ENCODE measurements around the gene GPR155.

GPR155 gene, protein sequence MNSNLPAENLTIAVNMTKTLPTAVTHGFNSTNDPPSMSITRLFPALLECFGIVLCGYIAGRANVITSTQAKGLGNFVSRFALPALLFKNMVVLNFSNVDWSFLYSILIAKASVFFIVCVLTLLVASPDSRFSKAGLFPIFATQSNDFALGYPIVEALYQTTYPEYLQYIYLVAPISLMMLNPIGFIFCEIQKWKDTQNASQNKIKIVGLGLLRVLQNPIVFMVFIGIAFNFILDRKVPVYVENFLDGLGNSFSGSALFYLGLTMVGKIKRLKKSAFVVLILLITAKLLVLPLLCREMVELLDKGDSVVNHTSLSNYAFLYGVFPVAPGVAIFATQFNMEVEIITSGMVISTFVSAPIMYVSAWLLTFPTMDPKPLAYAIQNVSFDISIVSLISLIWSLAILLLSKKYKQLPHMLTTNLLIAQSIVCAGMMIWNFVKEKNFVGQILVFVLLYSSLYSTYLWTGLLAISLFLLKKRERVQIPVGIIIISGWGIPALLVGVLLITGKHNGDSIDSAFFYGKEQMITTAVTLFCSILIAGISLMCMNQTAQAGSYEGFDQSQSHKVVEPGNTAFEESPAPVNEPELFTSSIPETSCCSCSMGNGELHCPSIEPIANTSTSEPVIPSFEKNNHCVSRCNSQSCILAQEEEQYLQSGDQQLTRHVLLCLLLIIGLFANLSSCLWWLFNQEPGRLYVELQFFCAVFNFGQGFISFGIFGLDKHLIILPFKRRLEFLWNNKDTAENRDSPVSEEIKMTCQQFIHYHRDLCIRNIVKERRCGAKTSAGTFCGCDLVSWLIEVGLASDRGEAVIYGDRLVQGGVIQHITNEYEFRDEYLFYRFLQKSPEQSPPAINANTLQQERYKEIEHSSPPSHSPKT

DNA sequence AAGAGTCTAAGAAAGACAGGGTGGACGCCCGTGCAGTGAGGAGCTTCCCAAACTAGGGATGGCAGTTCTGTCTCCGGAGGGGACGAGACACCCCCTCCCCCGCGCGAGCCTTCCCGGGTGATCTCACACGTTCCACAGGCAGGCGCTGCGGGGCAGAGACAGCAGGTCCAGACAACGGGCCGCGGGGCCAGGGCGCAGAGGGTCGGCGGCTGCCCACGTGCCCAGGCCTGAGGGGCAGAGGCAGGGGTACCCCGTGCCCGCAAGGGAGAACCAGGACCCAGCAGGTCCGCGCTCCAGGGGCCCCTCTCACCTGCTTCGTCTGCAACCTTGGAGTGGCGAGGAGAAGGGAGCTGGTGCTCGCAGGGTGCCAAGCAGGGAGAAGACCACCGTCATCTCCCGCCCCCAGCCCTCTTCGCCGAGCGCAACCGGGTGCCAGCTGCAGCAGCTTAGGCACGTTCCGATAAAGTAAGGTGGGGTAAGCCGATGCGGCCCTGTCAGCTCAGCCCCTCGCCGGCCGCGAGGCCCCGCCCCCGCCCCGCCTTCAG, at the start of gene GPR155:
Gene GPR155 (minus strand): TSS at position 467 of the 545 bp plus-strand sequence. CDS start 5,073 bp downstream, outside the sequence.
- DNase-seq (ENCODE audit: low read depth in 2 of 2), result no peak

DNA sequence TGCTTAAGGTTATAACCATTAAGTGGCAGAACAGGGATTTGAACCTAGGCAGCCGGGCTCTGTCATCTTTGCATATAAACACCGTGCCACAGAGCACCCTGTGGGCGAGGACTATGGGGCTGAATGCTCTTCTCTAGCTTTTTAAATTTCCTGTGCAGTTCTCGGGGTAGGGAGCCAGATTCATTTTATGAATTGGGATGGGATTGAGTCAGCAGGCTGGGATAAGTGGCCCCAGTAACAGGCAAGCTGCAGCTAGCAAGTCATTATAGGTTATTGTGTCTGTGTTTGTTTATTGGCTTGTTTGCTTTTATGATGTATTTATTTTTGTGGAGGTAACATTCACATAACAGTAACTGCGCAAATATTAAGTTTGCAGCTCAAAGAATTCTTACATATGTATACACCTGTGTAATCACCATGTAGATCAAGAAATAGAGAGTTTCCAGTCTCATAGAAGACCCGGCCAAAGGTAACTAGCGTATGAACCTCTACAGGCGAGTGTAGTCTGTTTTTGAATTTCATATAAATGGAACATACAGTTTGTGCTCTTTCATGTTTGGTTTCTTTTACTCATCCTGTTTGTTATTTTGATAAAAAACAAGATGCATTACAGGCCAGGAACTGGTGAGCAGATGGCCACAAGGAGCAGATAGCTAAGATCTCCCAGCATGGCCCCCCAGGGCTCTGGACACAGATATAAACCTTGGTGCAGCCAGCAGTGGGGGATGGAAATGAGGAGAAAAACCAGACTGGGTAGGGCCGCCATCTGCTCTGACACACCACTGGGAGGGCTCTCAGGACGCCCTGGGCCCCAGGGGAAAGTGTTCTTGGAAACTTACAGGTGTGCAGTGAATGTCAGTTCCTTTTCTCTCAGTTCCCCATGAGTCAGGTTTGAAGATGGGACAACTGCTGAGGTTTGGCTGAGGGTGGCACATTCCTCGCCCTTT, 49.2 kb upstream of the GPR155 start:
- DNase-seq (ENCODE audit: low read depth in 2 of 2), result no peak

- no peak for DNase-seq (ENCODE audit: low read depth in 2 of 2)
These were observed 48.3 kb upstream of the GPR155 start for GRCh38 chr2:174535083-174535482.

DNA sequence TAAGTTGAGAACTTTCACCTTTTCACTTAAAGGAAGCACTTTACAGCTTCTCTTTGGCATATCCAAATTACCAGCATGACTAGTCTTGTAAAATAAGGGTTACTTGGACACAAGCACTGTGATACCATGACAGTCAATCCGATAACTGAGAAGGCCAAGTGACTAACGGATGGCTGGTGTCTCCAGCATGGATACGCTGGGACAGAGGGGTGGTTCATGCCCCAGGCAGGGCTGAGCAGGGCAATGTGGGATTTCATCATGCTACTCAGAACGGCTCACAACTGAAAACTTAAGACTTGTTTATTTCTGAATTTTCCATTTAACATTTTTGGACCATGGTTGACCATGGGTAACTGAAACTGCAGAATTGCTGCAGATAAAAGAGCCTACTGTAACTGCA, 43.1 kb upstream of the GPR155 start:
- DNase-seq (ENCODE audit: low read depth in 2 of 2), result no peak

DNA sequence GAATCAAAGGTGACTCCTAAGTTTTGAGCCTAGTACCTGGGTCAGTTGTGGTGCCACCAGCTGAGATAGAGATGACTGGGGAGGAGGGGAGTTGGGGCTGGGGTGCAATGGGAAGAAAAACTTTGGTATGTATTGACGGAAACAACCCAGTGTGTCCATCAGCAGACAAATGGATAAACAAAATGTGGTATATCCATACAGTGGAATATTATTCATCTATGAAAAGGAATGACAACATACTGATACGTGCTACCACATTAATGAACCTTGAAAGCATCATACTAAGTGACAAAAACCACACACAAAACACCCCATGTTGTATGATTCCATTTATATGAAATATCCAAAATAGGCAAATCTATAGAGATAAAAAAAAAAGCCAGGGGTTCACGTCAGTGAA, 41.1 kb upstream of the GPR155 start:
- no peak for DNase-seq (ENCODE audit: low read depth in 2 of 2)

GRCh38 chr2:174527101-174527721, 40.4 kb upstream of the GPR155 start:
- DNase-seq (ENCODE audit: low read depth in 2 of 2), result no peak

- no peak for DNase-seq (ENCODE audit: low read depth in 2 of 2)
These were observed 37.7 kb upstream of the GPR155 start for GRCh38 chr2:174524527-174524926.

- DNase-seq (ENCODE audit: low read depth in 2 of 2), result no peak
These were observed 35.7 kb upstream of the GPR155 start for GRCh38 chr2:174522553-174522952.

- DNase-seq (ENCODE audit: low read depth in 2 of 2), result no peak
These were observed 31.6 kb upstream of the GPR155 start for GRCh38 chr2:174518395-174518794.

DNA sequence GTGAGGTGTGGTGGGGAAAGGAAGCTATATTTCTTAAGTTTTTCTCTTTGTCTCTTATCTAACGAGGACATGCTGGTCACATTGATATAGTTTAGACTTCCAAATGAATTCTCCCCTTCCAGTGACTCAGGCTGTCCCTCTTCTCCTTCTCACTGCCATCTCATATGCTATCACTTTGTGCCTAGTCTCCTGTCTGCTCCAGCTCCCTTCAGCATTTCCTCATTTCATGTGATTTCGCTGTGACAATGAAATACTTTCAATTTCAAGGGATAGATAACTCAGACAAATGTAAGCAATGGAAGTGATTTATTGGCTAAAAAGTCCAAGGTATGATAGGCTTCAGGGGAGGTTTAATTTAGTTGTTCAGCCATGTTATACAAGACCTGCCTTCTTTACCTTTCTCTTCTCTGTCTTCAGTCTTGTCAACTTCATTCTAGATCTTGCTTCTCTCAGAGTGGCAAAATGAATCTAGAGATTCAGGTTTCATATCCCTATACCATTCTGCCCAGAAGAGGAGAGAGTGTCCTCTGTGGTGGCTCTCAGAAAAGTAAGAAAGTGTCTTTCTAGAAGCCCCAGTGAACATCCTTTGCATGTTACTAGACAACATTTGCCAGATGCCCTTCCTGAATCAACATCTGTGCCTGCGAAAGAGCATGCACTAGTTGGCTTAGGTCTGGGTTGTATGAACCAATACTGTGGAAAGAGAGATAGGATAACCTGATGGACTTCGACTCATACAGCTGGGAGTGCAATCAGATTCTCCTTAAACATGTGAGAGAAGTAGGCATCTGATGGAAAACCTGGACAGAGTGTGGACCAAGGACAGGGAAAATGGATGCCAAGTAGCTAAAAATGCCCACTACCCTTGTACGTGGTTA, 29.9 kb upstream of the GPR155 start:
- DNase-seq (ENCODE audit: low read depth in 2 of 2), result no peak

- no peak for DNase-seq (ENCODE audit: low read depth in 2 of 2)
These were observed 25.5 kb upstream of the GPR155 start for GRCh38 chr2:174512345-174512744.

GRCh38 chr2:174511580-174512260, 24.9 kb upstream of the GPR155 start:
- no peak for DNase-seq (ENCODE audit: low read depth in 2 of 2)

DNA sequence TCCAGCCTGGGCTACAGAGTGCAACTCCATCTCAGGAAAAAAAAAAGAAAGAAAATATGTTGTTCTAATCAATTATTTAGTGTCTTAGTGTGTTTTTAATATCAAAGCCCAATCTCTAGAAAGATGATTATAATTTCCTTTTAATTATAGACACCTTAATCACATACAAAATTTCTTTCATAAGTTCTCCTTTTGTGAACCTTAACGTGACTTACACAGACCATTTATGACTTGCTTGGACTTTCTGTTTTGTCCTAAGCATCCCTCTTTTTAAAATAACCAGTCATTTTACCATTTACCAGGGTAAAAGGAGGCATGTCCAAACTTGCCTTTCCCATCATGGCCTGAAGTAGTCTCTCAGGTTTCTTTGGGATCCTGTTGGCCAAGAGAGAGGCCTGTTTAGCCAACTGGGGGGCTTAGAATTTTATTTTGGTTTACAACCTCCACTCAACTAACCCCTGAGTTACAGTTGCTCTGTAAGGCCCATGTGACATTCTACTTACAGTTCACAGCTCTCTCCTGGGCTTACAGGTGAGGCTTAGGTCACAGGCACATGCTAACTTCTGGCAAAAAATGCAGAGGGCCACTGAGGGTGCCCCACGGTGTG, 23.9 kb upstream of the GPR155 start:
- no peak for DNase-seq (ENCODE audit: low read depth in 2 of 2)

GRCh38 chr2:174503161-174503809, 16.5 kb upstream of the GPR155 start:
- DNase-seq (ENCODE audit: low read depth in 2 of 2), result no peak

- DNase-seq (ENCODE audit: low read depth in 2 of 2), result no peak
These were observed 12.5 kb upstream of the GPR155 start for GRCh38 chr2:174499371-174499770.

- no peak for DNase-seq (ENCODE audit: low read depth in 2 of 2)
These were observed 8.7 kb upstream of the GPR155 start for GRCh38 chr2:174495365-174496012.

GRCh38 chr2:174493549-174494331, 6.9 kb upstream of the GPR155 start:
- DNase-seq (ENCODE audit: low read depth in 2 of 2), result no peak

Measured in fibroblast of skin of left quadriceps (primary cell).